Left hindlimb (tissue), 1 donor: ENCODE measurements around the gene ACOT8.
"Not testable (repeated sequence)": the region's sequence is repeated elsewhere in the genome, so short reads cannot be mapped to it uniquely, and the experiment has no call there.

Source experiments
- DNase-seq: peaks from one replicate; pipeline ENCODE4 v3.0.0-alpha.2; 2018

ACOT8 gene

GRCh38 chr20:45886590-45887345 lies 29.6 kb upstream of the ACOT8 start:
- DNase-seq: no peak

GRCh38 chr20:45883100-45883469 lies 25.9 kb upstream of the ACOT8 start:
- no peak for DNase-seq

GRCh38 chr20:45882469-45883099 lies 25.4 kb upstream of the ACOT8 start:
- DNase-seq: no peak

GRCh38 chr20:45880988-45881788 lies 24.0 kb upstream of the ACOT8 start, which contains the start of gene ZSWIM1:
TSS of gene ZSWIM1 (plus strand) at chr20:45881227. CDS start at chr20:45882593, 1,366 bp downstream.
- DNase-seq: peak; percentile 99

- no peak for DNase-seq
These were observed 21.0 kb upstream of the ACOT8 start for GRCh38 chr20:45878076-45878761.

GRCh38 chr20:45874576-45874975 lies 17.4 kb upstream of the ACOT8 start:
- no peak for DNase-seq

GRCh38 chr20:45874104-45874481 lies 16.9 kb upstream of the ACOT8 start:
- DNase-seq: not testable (repeated sequence)

- no peak for DNase-seq
These were observed 16.4 kb upstream of the ACOT8 start for GRCh38 chr20:45873409-45874103.

GRCh38 chr20:45872626-45873025 lies 15.4 kb upstream of the ACOT8 start:
- DNase-seq: no peak

- no peak for DNase-seq
These were observed 10.6 kb upstream of the ACOT8 start for GRCh38 chr20:45867819-45868176.

GRCh38 chr20:45867136-45867818 lies 10.1 kb upstream of the ACOT8 start:
- no peak for DNase-seq

- no peak for DNase-seq
These were observed 9.3 kb upstream of the ACOT8 start for GRCh38 chr20:45866454-45866853.

GRCh38 chr20:45863543-45864470 lies 6.6 kb upstream of the ACOT8 start:
- no peak for DNase-seq

- DNase-seq: no peak
These were observed 4.3 kb upstream of the ACOT8 start for GRCh38 chr20:45861221-45862075.

- DNase-seq: no peak
These were observed 3.5 kb upstream of the ACOT8 start for GRCh38 chr20:45860560-45861220.

- no peak for DNase-seq
These were observed 2.7 kb upstream of the ACOT8 start for GRCh38 chr20:45859916-45860315.

- no peak for DNase-seq
These were observed 657 bp upstream of the ACOT8 start for GRCh38 chr20:45857882-45858216.

GRCh38 chr20:45853484-45853883 lies 3.7 kb downstream of the ACOT8 start:
- DNase-seq: no peak

- no peak for DNase-seq
These were observed 4.9 kb downstream of the ACOT8 start for GRCh38 chr20:45852326-45852725.
